Activated CD8-positive, alpha-beta T cell treated with anti-CD3 and anti-CD28 coated beads for 36 hours (primary cell): ENCODE results near the gene CSNK1D. TPM values are rescaled to one million over a fixed set of nuclear protein-coding genes. Genes with fewer than 3 reads are reported as not detected.
"Not testable (repeated sequence)": the region's sequence is repeated elsewhere in the genome, so short reads cannot be mapped to it uniquely, and the experiment has no call there.

Experiments
- ATAC-seq: fragments of 200-7000 bp; cut with Tn5 transposase; one replicate; pipeline ENCODE4 v1.10.0; 2021; ENCODE audit warnings: mild to moderate bottlenecking, moderate library complexity
- CTCF ChIA-PET: fragments of 350-600 bp; sonication (Branson Sonifier 250); formaldehyde crosslinking; loops from one replicate; lab custom pipeline; 2021; ENCODE audit warnings: antibody characterized with exemption; lab: Charles Lee
- POLR2A ChIA-PET: fragments of 350-600 bp; sonication (Branson Sonifier 250); formaldehyde crosslinking; loops from one replicate; lab custom pipeline; 2021; ENCODE audit warnings: antibody characterized with exemption; lab: Charles Lee
- DNase-seq: peaks from one replicate; pipeline ENCODE4 v3.0.0-alpha.2; 2020
- H3K27ac Mint-ChIP-seq: one replicate; pipeline ENCODE4 v1.8.0; 2021; ENCODE audit warnings: mild to moderate bottlenecking, mixed read lengths
- H3K27me3 Mint-ChIP-seq: one replicate; pipeline ENCODE4 v1.8.0; 2021; ENCODE audit warnings: mixed read lengths
- H3K36me3 Mint-ChIP-seq: one replicate; pipeline ENCODE4 v1.8.0; 2021; ENCODE audit warnings: low read depth, mixed read lengths
- H3K4me1 Mint-ChIP-seq: one replicate; pipeline ENCODE4 v1.8.0; 2021; ENCODE audit warnings: low read depth, mixed read lengths
- H3K4me3 Mint-ChIP-seq: one replicate; pipeline ENCODE4 v1.8.0; 2021; ENCODE audit warnings: mild to moderate bottlenecking, moderate library complexity, mixed read lengths
- H3K9me3 Mint-ChIP-seq: one replicate; pipeline ENCODE4 v1.8.0; 2021; ENCODE audit warnings: mixed read lengths
- intact Hi-C: fragments of 100-400 bp; cut with micrococcal nuclease; formaldehyde crosslinking; loops from one replicate; pipeline ENCODE4 v1.10.0; 2022
- total RNA-seq, 2 experiments: library from RNA; stranded (reverse); gene quantifications; one replicate each; pipeline ENCODE4 v1.2.3, GENCODE V29; 2021
- TF ChIP-seq, protein P1 (sequence below): fragments of 200-600 bp; IDR thresholded peaks from one replicate; pipeline ENCODE4 v1.8.0; 2022; ENCODE audit warnings: antibody characterized with exemption, mild to moderate bottlenecking

CSNK1D gene
- total RNA-seq, 2 experiments from 2014 or later, result 90.6 to 97.0 TPM

DNA sequence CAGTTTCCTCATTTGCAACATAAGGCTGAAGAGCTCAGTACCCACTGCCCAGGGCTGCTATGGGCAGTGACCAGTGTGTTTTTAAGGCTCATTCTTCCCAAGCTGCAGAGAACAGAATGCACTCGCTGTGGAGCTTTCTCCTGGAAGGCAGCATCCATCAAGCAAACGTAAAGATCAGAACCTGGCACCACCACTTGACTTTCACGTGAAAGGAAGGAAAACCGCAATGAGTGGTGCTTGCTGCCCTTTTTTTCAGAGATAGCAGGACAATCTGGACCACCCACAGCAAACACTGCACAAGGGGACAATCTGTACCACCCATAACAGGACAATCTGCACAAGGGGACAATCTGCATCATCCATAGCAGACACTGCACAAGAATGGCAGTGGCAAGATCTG is 11.2 kb downstream of the CSNK1D start:
- ChIA-PET CTCF (interaction anchor here (1.3 kb wide), 1 partner anchor 26 kb away, joined by 3 read pairs; no protein-coding TSS in a partner anchor), POLR2A (interaction anchor here (1.1 to 2.0 kb wide), 2 partner anchors 21 to 30 kb away, joined by 4 to 6 read pairs; no protein-coding TSS in a partner anchor)
- peaks cover 40% of the 10 kb centered on the region for H3K4me1 Mint-ChIP-seq
- DNase-seq (no peak), ATAC-seq (no peak)
- no peak overlapping the region for H3K4me3 Mint-ChIP-seq
- TF ChIP-seq, protein P1, sequence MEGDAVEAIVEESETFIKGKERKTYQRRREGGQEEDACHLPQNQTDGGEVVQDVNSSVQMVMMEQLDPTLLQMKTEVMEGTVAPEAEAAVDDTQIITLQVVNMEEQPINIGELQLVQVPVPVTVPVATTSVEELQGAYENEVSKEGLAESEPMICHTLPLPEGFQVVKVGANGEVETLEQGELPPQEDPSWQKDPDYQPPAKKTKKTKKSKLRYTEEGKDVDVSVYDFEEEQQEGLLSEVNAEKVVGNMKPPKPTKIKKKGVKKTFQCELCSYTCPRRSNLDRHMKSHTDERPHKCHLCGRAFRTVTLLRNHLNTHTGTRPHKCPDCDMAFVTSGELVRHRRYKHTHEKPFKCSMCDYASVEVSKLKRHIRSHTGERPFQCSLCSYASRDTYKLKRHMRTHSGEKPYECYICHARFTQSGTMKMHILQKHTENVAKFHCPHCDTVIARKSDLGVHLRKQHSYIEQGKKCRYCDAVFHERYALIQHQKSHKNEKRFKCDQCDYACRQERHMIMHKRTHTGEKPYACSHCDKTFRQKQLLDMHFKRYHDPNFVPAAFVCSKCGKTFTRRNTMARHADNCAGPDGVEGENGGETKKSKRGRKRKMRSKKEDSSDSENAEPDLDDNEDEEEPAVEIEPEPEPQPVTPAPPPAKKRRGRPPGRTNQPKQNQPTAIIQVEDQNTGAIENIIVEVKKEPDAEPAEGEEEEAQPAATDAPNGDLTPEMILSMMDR, result no peak
- peaks cover 74% of the 10 kb centered on the region for H3K36me3 Mint-ChIP-seq
- H3K27ac Mint-ChIP-seq, result peak overlapping the region; percentile 47
- peaks cover 3% of the 10 kb centered on the region for H3K9me3 Mint-ChIP-seq
- H3K27me3 Mint-ChIP-seq, result no peaks in the 10 kb centered on the region
- intact Hi-C loops, result no loop called here

DNA sequence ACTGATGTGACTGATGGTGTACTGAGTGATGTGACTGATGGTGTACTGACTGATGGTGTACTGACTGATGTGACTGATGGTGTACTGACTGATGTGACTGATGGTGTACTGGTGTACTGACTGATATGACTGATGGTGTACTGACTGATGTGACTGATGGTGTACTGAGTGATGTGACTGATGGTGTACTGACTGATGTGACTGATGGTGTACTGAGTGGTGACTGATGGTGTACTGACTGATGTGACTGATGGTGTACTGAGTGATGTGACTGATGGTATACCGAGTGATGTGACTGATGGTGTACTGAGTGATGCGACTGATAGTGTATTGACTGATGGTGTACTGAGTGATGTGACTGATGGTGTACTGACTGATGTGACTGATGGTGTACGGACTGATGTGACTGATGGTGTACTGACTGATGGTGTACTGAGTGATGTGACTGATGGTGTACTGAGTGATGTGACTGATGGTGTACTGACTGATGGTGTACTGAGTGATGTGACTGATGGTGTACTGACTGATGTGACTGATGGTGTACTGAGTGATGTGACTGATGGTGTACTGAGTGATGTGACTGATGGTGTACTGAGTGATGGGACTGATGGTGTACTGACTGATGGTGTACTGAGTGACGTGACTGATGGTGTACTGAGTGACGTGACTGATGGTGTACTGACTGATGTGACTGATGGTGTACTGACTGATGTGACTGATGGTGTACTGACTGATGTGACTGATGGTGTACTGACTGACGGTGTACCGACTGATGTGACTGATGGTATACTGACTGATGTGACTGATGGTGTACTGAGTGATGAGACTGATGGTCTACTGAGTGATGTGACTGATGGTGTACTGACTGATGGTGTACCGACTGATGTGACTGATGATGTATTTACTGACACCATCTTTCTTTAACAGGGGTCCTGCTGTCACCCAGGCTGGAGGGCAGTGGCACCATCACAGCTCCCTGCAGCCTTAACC is 13.2 kb downstream of the CSNK1D start:
- intact Hi-C loops, CTCF ChIA-PET, H3K4me3 Mint-ChIP-seq, ATAC-seq, H3K9me3 Mint-ChIP-seq, DNase-seq, H3K27me3 Mint-ChIP-seq, POLR2A ChIA-PET: not testable (repeated sequence)
- Mint-ChIP-seq H3K27ac (peak overlapping the region; percentile 26), H3K4me1 (peaks cover 37% of the 10 kb centered on the region), H3K36me3 (peaks cover 77% of the 10 kb centered on the region)

DNA sequence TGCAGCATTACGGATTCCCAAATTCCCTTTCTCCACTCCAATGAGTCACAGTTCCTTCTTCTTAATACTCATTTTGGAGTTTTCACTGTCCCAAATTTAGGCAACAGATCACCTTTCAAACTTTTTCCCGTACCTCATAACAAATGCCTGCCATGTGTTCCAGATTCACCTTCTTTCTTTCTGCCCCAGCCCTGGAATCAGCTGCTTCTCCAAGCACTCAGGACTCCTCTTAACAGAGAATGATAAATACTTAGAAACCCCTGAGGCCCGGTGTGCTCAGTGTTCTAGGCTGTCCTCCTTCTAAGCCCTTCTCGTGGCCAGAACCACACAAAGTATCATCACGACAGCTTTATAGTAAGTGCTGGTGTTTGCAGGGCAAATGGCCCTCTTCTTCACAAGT is 14.9 kb downstream of the CSNK1D start:
- POLR2A ChIA-PET, result no interaction called here
- no peak overlapping the region for H3K4me3 Mint-ChIP-seq
- H3K27ac Mint-ChIP-seq, result peak overlapping the region; percentile 30
- no peaks in the 10 kb centered on the region for H3K27me3 Mint-ChIP-seq
- peaks cover 3% of the 10 kb centered on the region for H3K9me3 Mint-ChIP-seq
- no peak for ATAC-seq
- H3K36me3 Mint-ChIP-seq, result peaks cover 69% of the 10 kb centered on the region
- peaks cover 36% of the 10 kb centered on the region for H3K4me1 Mint-ChIP-seq
- intact Hi-C loops, result no loop called here
- TF ChIP-seq, protein P1, result no peak
- CTCF ChIA-PET, result interaction anchor here (1.3 kb wide), 1 partner anchor 10 kb away, joined by 4 read pairs; no protein-coding TSS in a partner anchor
- no peak for DNase-seq

DNA sequence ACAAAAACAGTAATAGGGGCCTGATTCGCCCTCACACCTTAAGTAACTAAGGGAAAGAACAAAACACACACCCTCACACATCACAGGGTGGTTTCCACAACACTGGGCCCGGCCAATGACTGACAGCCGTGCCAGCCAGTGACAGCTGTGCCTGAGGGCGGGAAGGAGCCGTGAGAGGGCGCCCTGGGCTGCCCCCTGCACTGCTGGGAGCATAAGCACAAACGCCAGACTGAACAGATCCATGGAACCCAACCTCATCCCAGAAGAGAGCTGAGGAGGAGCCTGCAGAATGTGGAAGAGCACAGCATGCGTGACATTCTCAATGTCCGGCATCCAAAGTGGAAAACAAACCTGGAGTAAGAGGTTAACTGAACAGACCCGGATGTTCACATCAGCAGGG is 16.0 kb downstream of the CSNK1D start:
- no peak overlapping the region for H3K4me3 Mint-ChIP-seq
- peaks cover 76% of the 10 kb centered on the region for H3K36me3 Mint-ChIP-seq
- DNase-seq (peak; percentile 85), ATAC-seq (peak; percentile 100)
- no peaks in the 10 kb centered on the region for H3K27me3 Mint-ChIP-seq
- peaks cover 3% of the 10 kb centered on the region for H3K9me3 Mint-ChIP-seq
- peaks cover 34% of the 10 kb centered on the region for H3K4me1 Mint-ChIP-seq
- peak overlapping the region; percentile 89 for H3K27ac Mint-ChIP-seq
- ChIA-PET POLR2A (interaction anchor here (0.6 kb wide), 1 partner anchor 234 kb away, joined by 5 read pairs; no protein-coding TSS in a partner anchor), CTCF (no interaction called here)
- TF ChIP-seq, protein P1, result no peak
- intact Hi-C loops, result no loop called here

DNA sequence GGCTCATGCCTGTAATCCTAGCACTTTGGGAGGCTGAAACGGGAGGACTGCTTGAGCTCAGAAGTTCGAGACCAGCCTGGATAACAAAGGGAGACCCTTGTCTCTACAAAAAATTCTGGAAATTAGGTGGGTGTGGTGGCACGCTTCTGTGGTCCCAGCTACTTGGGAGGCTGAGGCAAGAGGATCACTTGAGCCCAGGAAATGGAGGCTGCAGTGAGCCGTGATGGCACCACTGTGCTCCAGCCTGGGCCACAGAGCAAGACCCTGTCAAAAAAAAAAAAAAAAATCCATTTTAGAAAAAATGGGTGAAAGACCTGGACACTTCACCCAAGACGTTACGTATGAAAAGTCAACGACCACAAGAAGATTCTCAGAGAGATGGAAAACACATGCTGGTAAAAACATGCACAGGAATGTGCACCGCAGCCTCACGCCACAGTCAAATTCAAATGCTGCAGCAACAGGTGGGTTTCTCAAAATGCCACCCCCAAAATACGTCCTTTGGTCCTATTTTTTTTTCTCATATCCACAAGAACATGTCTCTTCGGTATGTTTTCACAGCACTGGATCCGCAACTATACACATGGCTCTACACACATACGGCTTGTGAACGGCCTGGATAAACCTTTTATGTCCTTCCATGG is 17.1 kb downstream of the CSNK1D start:
- no peak for DNase-seq
- ATAC-seq, result no peak
- H3K9me3 Mint-ChIP-seq, result peaks cover 3% of the 10 kb centered on the region
- TF ChIP-seq, protein P1, result no peak
- H3K27ac Mint-ChIP-seq, result peak overlapping the region; percentile 42
- POLR2A ChIA-PET, result interaction anchor here (1.2 to 1.3 kb wide), 2 partner anchors 9 to 15 kb away, joined by 4 read pairs; no protein-coding TSS in a partner anchor
- peaks cover 31% of the 10 kb centered on the region for H3K4me1 Mint-ChIP-seq
- intact Hi-C loops, result no loop called here
- no peaks in the 10 kb centered on the region for H3K27me3 Mint-ChIP-seq
- CTCF ChIA-PET, result interaction anchor here (0.6 kb wide), 1 partner anchor 943 kb away, joined by 3 read pairs; no protein-coding TSS in a partner anchor
- H3K4me3 Mint-ChIP-seq, result no peak overlapping the region
- H3K36me3 Mint-ChIP-seq, result peaks cover 77% of the 10 kb centered on the region
